Breast epithelium (tissue), 4 donors: ENCODE data around the gene C11orf58. TPM values are rescaled to one million over a fixed set of nuclear protein-coding genes. Genes with fewer than 3 reads are reported as not detected.

Source experiments
- DNase-seq, 2 donors: peaks; one replicate each; pipeline ENCODE4 v3.0.0-alpha.2; 2019; ENCODE audit warnings: low spot score in 2 of 2
- H3K27ac ChIP-seq, 2 donors: fragments of 200-600 bp; sonication (generic) in 1 of 2; one replicate each; pipeline ENCODE4 v1.5.1; 2016 to 2019; ENCODE audit warnings: mild to moderate bottlenecking in 1 of 2
- H3K27me3 ChIP-seq, 2 donors: fragments of 200-600 bp; sonication (generic) in 1 of 2; one replicate each; pipeline versions ENCODE4 v1.5.1 to v1.6.0; 2017 to 2019; ENCODE audit warnings: control low read depth in 1 of 2, mild to moderate bottlenecking in 1 of 2
- H3K36me3 ChIP-seq: fragments of 200-600 bp; one replicate; pipeline ENCODE4 v1.5.1; 2019
- H3K4me1 ChIP-seq, 2 donors: fragments of 200-600 bp; sonication (generic); one replicate each; pipeline ENCODE4 v1.5.1; 2016 to 2019; ENCODE audit warnings: control low read depth in 1 of 2
- H3K4me3 ChIP-seq, 3 donors: fragments of 200-600 bp; sonication (generic); 1 replicate in 2 of 3; 2 replicates in 1 of 3; pipeline ENCODE4 v1.5.1; 2016 to 2019; ENCODE audit warnings: mild to moderate bottlenecking in 3 of 3, moderate library complexity in 2 of 3
- H3K9me3 ChIP-seq, 2 donors: fragments of 200-600 bp; sonication (generic) in 1 of 2; one replicate each; pipeline ENCODE4 v1.5.1; 2016 to 2019; ENCODE audit warnings: control low read depth in 1 of 2
- CTCF ChIP-seq, 3 donors: fragments of 450-650 bp; IDR thresholded peaks; one replicate each; pipeline ENCODE4 v1.5.1; 2016 to 2017; ENCODE audit warnings: antibody characterized with exemption in 3 of 3, mild to moderate bottlenecking in 3 of 3, moderate library complexity in 3 of 3
- POLR2A ChIP-seq: fragments of 450-650 bp; IDR thresholded peaks from one replicate; pipeline ENCODE4 v1.6.1; 2016; ENCODE audit warnings: antibody characterized with exemption, mild to moderate bottlenecking, moderate library complexity
- POLR2AphosphoS5 ChIP-seq, 3 donors: sonication (generic); formaldehyde crosslinking; IDR thresholded peaks; one replicate each; pipeline ENCODE4 v1.6.1; 2017; ENCODE audit warnings: antibody characterized with exemption in 3 of 3
- intact Hi-C: fragments of 100-400 bp; cut with DNase I; formaldehyde crosslinking; loops from one replicate; pipeline ENCODE4 v1.15.1; 2023; ENCODE audit warnings: low total_unique reads
- total RNA-seq, 3 donors: library from RNA; depleted of rRNA; stranded (reverse); fragments of >200 nt; gene quantifications; one replicate each; pipeline ENCODE4 v1.1.0, GENCODE V29; 2016

C11orf58 gene
- total RNA-seq, 3 donors from 2014 or later: 183 to 207 (median 197) TPM

- no peaks in the 10 kb centered on the region for H3K9me3 ChIP-seq
- H3K36me3 ChIP-seq: no peaks in the 10 kb centered on the region
- H3K27ac ChIP-seq: no peak overlapping the region
- no peak overlapping the region for H3K4me3 ChIP-seq
- DNase-seq: no peak
- intact Hi-C loops: no loop called here
- H3K27me3 ChIP-seq: no peaks in the 10 kb centered on the region
- TF ChIP-seq CTCF (IDR thresholded peaks at IDR 0.05): no peak
- TF ChIP-seq POLR2A: no peak
- no peak for TF ChIP-seq POLR2AphosphoS5 (IDR thresholded peaks at IDR 0.05)
- H3K4me1 ChIP-seq: no peaks in the 10 kb centered on the region
These were observed 29.5 kb downstream of the C11orf58 start for GRCh38 chr11:16767957-16768356.

GRCh38 chr11:16769386-16769785 is 30.9 kb downstream of the C11orf58 start:
- TF ChIP-seq POLR2AphosphoS5 (IDR thresholded peaks at IDR 0.05) (no peak), POLR2A (no peak), CTCF (IDR thresholded peaks at IDR 0.05) (no peak)
- no peaks in the 10 kb centered on the region for H3K4me1 ChIP-seq
- intact Hi-C loops: no loop called here
- no peak for DNase-seq
- no peaks in the 10 kb centered on the region for H3K27me3 ChIP-seq
- no peaks in the 10 kb centered on the region for H3K9me3 ChIP-seq
- no peaks in the 10 kb centered on the region for H3K36me3 ChIP-seq
- H3K4me3 ChIP-seq: no peak overlapping the region
- H3K27ac ChIP-seq: no peak overlapping the region

- no peak for TF ChIP-seq POLR2A
- TF ChIP-seq POLR2AphosphoS5 (IDR thresholded peaks at IDR 0.05): no peak
- no peak for TF ChIP-seq CTCF (IDR thresholded peaks at IDR 0.05)
- H3K27me3 ChIP-seq: no peaks in the 10 kb centered on the region
- intact Hi-C loops: no loop called here
- H3K4me1 ChIP-seq: no peaks in the 10 kb centered on the region
- no peaks in the 10 kb centered on the region for H3K9me3 ChIP-seq
- H3K4me3 ChIP-seq: no peak overlapping the region
- H3K27ac ChIP-seq: no peak overlapping the region
- no peaks in the 10 kb centered on the region for H3K36me3 ChIP-seq
- no peak for DNase-seq
These were observed 31.6 kb downstream of the C11orf58 start for GRCh38 chr11:16770016-16770415.

GRCh38 chr11:16771350-16772140 is 33.1 kb downstream of the C11orf58 start:
- H3K4me1 ChIP-seq: no peaks in the 10 kb centered on the region
- intact Hi-C loops: no loop called here
- no peaks in the 10 kb centered on the region for H3K27me3 ChIP-seq
- TF ChIP-seq POLR2A (no peak), CTCF (IDR thresholded peaks at IDR 0.05) (no peak), POLR2AphosphoS5 (IDR thresholded peaks at IDR 0.05) (no peak)
- no peak for DNase-seq
- H3K36me3 ChIP-seq: no peaks in the 10 kb centered on the region
- H3K9me3 ChIP-seq: no peaks in the 10 kb centered on the region
- H3K4me3 ChIP-seq: no peak overlapping the region
- no peak overlapping the region for H3K27ac ChIP-seq

- H3K27me3 ChIP-seq: no peaks in the 10 kb centered on the region
- TF ChIP-seq CTCF (IDR thresholded peaks at IDR 0.05) (no peak), POLR2A (no peak), POLR2AphosphoS5 (IDR thresholded peaks at IDR 0.05) (no peak)
- DNase-seq: no peak
- H3K9me3 ChIP-seq: no peaks in the 10 kb centered on the region
- no peak overlapping the region for H3K27ac ChIP-seq
- H3K4me3 ChIP-seq: no peak overlapping the region
- no peaks in the 10 kb centered on the region for H3K4me1 ChIP-seq
- intact Hi-C loops: no loop called here
- no peaks in the 10 kb centered on the region for H3K36me3 ChIP-seq
These were observed 33.7 kb downstream of the C11orf58 start for GRCh38 chr11:16772141-16772512.
